GM12878 (cell line): ENCODE results near the gene CCDC32. TPM values are rescaled to one million over a fixed set of nuclear protein-coding genes. Genes with fewer than 3 reads are reported as not detected.

Source experiments
- ASH2L ChIP-seq: fragments of 300-600, 200-600 bp; sonication (generic); IDR thresholded peaks from 2 replicates; pipeline ENCODE4 v1.6.1; 2017; ENCODE audit warnings: low read depth, mild to moderate bottlenecking, borderline replicate concordance
- ATF2 ChIP-seq: IDR thresholded peaks from 2 replicates; pipeline ENCODE4 v1.6.1; 2012; ENCODE audit warnings: low read length, inconsistent platforms
- BACH1 ChIP-seq: fragments of 450-650 bp; IDR thresholded peaks from 2 replicates; pipeline ENCODE4 v1.6.1; 2017; ENCODE audit warnings: mild to moderate bottlenecking, borderline replicate concordance
- BCL11A ChIP-seq: IDR thresholded peaks from 2 replicates; pipeline ENCODE4 v1.6.1; 2011; ENCODE audit warnings: low read depth, low read length
- BHLHE40 ChIP-seq, 2 experiments: fragments of 450-650 bp in 1 of 2; IDR thresholded peaks; 2 replicates each; pipeline ENCODE4 v1.6.1; 2011 to 2017; ENCODE audit warnings: low read depth in 2 of 2, borderline replicate concordance in 1 of 2, improper control_type of control experiment in 1 of 2, low read length in 1 of 2, mild to moderate bottlenecking in 1 of 2
- E2F4 ChIP-seq: IDR thresholded peaks from 2 replicates; pipeline ENCODE4 v1.6.1; 2012; ENCODE audit warnings: low read depth, low read length, improper control_type of control experiment
- E2F8 ChIP-seq: fragments of 450-650 bp; IDR thresholded peaks from 2 replicates; pipeline ENCODE4 v1.6.1; 2018; ENCODE audit warnings: mild to moderate bottlenecking, low read depth, moderate library complexity; ENCODE audit not compliant: partially characterized antibody
- ETV6 ChIP-seq, 2 experiments: fragments of 450-650 bp in 1 of 2; IDR thresholded peaks in 1 of 2; conservative IDR thresholded peaks in 1 of 2; 2 replicates each; pipeline ENCODE4 v1.6.1; 2014; ENCODE audit warnings: antibody characterized with exemption in 1 of 2, borderline replicate concordance in 1 of 2, low read depth in 1 of 2, mild to moderate bottlenecking in 1 of 2, moderate library complexity in 1 of 2
- HCFC1 ChIP-seq: fragments of 150-350 bp; IDR thresholded peaks from 2 replicates; pipeline ENCODE4 v1.6.1; 2014; ENCODE audit warnings: low read length
- HDGF ChIP-seq: fragments of 450-650 bp; IDR thresholded peaks from 2 replicates; pipeline ENCODE4 v1.6.1; 2016; ENCODE audit warnings: antibody characterized with exemption
- IKZF2 ChIP-seq, 2 experiments: fragments of 450-650 bp; IDR thresholded peaks; 2 replicates each; pipeline ENCODE4 v1.6.1; 2017; ENCODE audit warnings: mild to moderate bottlenecking in 2 of 2, moderate library complexity in 2 of 2
- JUNB ChIP-seq: IDR thresholded peaks from 2 replicates; pipeline ENCODE4 v1.6.1; 2016; ENCODE audit warnings: antibody characterized with exemption, mild to moderate bottlenecking
- MYC ChIP-seq: IDR thresholded peaks from 2 replicates; pipeline ENCODE4 v1.6.1; 2011; ENCODE audit warnings: mild to moderate bottlenecking, low read length, moderate library complexity, inconsistent platforms; ENCODE audit not compliant: insufficient read depth, insufficient replicate concordance, insufficient read length, severe bottlenecking
- NKRF ChIP-seq: fragments of 450-650 bp; conservative IDR thresholded peaks from 2 replicates; pipeline ENCODE4 v1.6.1; 2017; ENCODE audit warnings: mild to moderate bottlenecking, moderate library complexity
- NR2F1 ChIP-seq: fragments of 450-650 bp; conservative IDR thresholded peaks from 2 replicates; pipeline ENCODE4 v1.6.1; 2017; ENCODE audit warnings: mild to moderate bottlenecking
- PAX5 ChIP-seq: IDR thresholded peaks from 2 replicates; pipeline ENCODE4 v1.6.1; 2011; ENCODE audit warnings: low read depth, low read length, borderline replicate concordance
- PML ChIP-seq: IDR thresholded peaks from 2 replicates; pipeline ENCODE4 v1.6.1; 2012; ENCODE audit warnings: low read length, inconsistent platforms
- SPI1 ChIP-seq: IDR thresholded peaks from 2 replicates; pipeline ENCODE4 v1.6.1; 2011; ENCODE audit warnings: low read depth, mild to moderate bottlenecking, low read length, moderate library complexity, borderline replicate concordance; ENCODE audit not compliant: insufficient read depth
- STAT3 ChIP-seq: IDR thresholded peaks from 2 replicates; pipeline ENCODE4 v1.6.1; 2011; ENCODE audit warnings: low read depth, low read length, improper control_type of control experiment
- TCF7 ChIP-seq: IDR thresholded peaks from 2 replicates; pipeline ENCODE4 v1.6.1; 2014; ENCODE audit warnings: antibody characterized with exemption, borderline replicate concordance
- ZNF274 ChIP-seq: IDR thresholded peaks from one replicate; pipeline ENCODE4 v1.8.0; 2011; ENCODE audit not compliant: insufficient read length, insufficient read depth
- polyA plus RNA-seq, 11 experiments: library from polyadenylated mRNA; depleted of rRNA in 4 of 11; unstranded in 6 of 11; stranded (reverse) in 5 of 11; fragments of >200 nt; fragmentation: Nextera tagmentation in 4 of 11; fragmentation: Illumina TruSeq in 1 of 11; extraction: Ambion mirVana in 4 of 11; extraction: Trizol in 1 of 11; gene quantifications; 1 replicate in 1 of 11; 2 replicates in 10 of 11; pipeline versions ENCODE4 v1.2.1 to v1.2.3, GENCODE V29; 2011 to 2016; ENCODE audit warnings: inconsistent platforms in 2 of 11, missing spikeins in 2 of 11, low read depth in 1 of 11
- total RNA-seq, 4 experiments: library from RNA; depleted of rRNA in 3 of 4; stranded (reverse); fragments of >200 nt in 3 of 4; fragmentation: Illumina TruSeq in 1 of 4; extraction: Trizol in 1 of 4; gene quantifications; 2 replicates each; pipeline versions ENCODE4 v1.2.1 to v1.2.3, GENCODE V29; 2013 to 2021

Gene CCDC32
- total and polyA plus RNA-seq, 10 of the 15 experiments (the other 5 are each of a cell fraction or from before 2014, with no cell fraction given), result 30.2 to 74.3 (median 46.5) TPM

GRCh38 chr15:40550341-40551037, 14.4 kb downstream of the CCDC32 start (continued):
- TF ChIP-seq BHLHE40 (IDR thresholded peaks at IDR 0.05; ENCODE audit: borderline replicate concordance in 1 of 2, low read depth in 2 of 2, low read length in 1 of 2) (peak; percentile 81 to 84), ATF2 (peak; percentile 87), JUNB (peak; percentile 60), NR2F1 (peak; percentile 92), PML (peak; percentile 59), TCF7 (no peak; the same call in 1 of the 2 replicates), BCL11A (peak; percentile 70), NKRF (peak; percentile 13; the same call in 1 of the 2 replicates), MYC (no peak), HCFC1 (no peak), E2F8 (no peak), ETV6 (conservative IDR thresholded peaks at IDR 0.05 in 1 of 2, IDR thresholded peaks at IDR 0.05 in 1 of 2; ENCODE audit: borderline replicate concordance in 1 of 2, low read depth in 1 of 2) (peak in 1 of 2 experiments; percentile 64; a peak in 1 of 4 replicates), E2F4 (peak; percentile 60; the same call in 1 of the 2 replicates), ASH2L (no peak), SPI1 (peak; percentile 99), STAT3 (peak; percentile 48; the same call in 1 of the 2 replicates), PAX5 (peak; percentile 54; the same call in 1 of the 2 replicates), HDGF (no peak), ZNF274 (no peak), BACH1 (peak; percentile 73; the same call in 1 of the 2 replicates), IKZF2 (IDR thresholded peaks at IDR 0.05) (peak; percentile 100)
